Stimulated activated CD4-positive, alpha-beta T cell treated with anti-CD3 and anti-CD28 coated beads, Interleukin-1b, Interleukin-23, amount 100 ng/mL, for 24 hours (primary cell): ENCODE measurements around the gene USP20.
A peak's percentile ranks its signal among the peaks of the same experiment; 100 is the strongest.

Experiments used
- DNase-seq, 4 experiments: peaks; one replicate each; pipeline ENCODE4 v3.0.0-alpha.2; 2020; ENCODE audit warnings: low read depth in 4 of 4, low spot score in 1 of 4

The USP20 gene

GRCh38 chr9:129853614-129854013, 18.4 kb downstream of the USP20 start:
- no peak for DNase-seq

- DNase-seq = no peak
Measured at GRCh38 chr9:129854588-129855110, 19.4 kb downstream of the USP20 start.

GRCh38 chr9:129857207-129857606, 21.9 kb downstream of the USP20 start:
- DNase-seq = no peak

GRCh38 chr9:129858167-129858962, 23.1 kb downstream of the USP20 start:
- no peak for DNase-seq

- DNase-seq = no peak
Measured at GRCh38 chr9:129860653-129861446, 25.6 kb downstream of the USP20 start.

- DNase-seq = no peak
Measured at GRCh38 chr9:129861447-129861827, 26.2 kb downstream of the USP20 start.

GRCh38 chr9:129863059-129863690, 27.9 kb downstream of the USP20 start:
- DNase-seq = peak in 1 of 4 experiments; percentile 54

- DNase-seq = no peak
Measured at GRCh38 chr9:129864991-129865647, 29.9 kb downstream of the USP20 start.

GRCh38 chr9:129865668-129866320, 30.5 kb downstream of the USP20 start:
- DNase-seq = no peak

GRCh38 chr9:129866394-129867135, 31.3 kb downstream of the USP20 start:
- DNase-seq = no peak

- DNase-seq = no peak
Measured at GRCh38 chr9:129867136-129868022, 32.1 kb downstream of the USP20 start.

GRCh38 chr9:129868023-129868871, 33.0 kb downstream of the USP20 start:
- no peak for DNase-seq

- DNase-seq = peak in 2 of 4 experiments; percentile 70 to 77
Measured at GRCh38 chr9:129868872-129869486, 33.7 kb downstream of the USP20 start.

GRCh38 chr9:129869585-129870501, 34.6 kb downstream of the USP20 start:
- no peak for DNase-seq

- DNase-seq = no peak
Measured at GRCh38 chr9:129871046-129871445, 35.8 kb downstream of the USP20 start.

- DNase-seq = no peak
Measured at GRCh38 chr9:129873563-129874190, 38.4 kb downstream of the USP20 start.
